Hepatocyte (in vitro differentiated cells): ENCODE measurements around the gene MISP3.

ENCODE experiments used
- CTCF ChIP-seq: fragments of 200-600 bp; sonication (generic); IDR thresholded peaks from 2 replicates; pipeline ENCODE4 v1.5.1; 2016; ENCODE audit warnings: antibody characterized with exemption, mild to moderate bottlenecking; ENCODE audit not compliant: poor library complexity
- EZH2 ChIP-seq: fragments of 200-600 bp; sonication (generic); IDR thresholded peaks from 2 replicates; pipeline ENCODE4 v1.6.1; 2016; ENCODE audit warnings: antibody characterized with exemption, mild to moderate bottlenecking, borderline replicate concordance
- EZH2phosphoT487 ChIP-seq: fragments of 200-600 bp; sonication (generic); IDR thresholded peaks from one replicate; pipeline ENCODE4 v1.6.1; 2018; ENCODE audit warnings: antibody characterized with exemption, mild to moderate bottlenecking, low read depth, moderate library complexity; ENCODE audit not compliant: unreplicated experiment, severe bottlenecking

GRCh38 chr19:14056741-14057356 is 15.7 kb upstream of the MISP3 start:
- no peak for TF ChIP-seq CTCF
- no peak for TF ChIP-seq EZH2phosphoT487
- TF ChIP-seq EZH2 = no peak
